Measurements from ENCODE around the gene PLA2G4F.
"Not testable (repeated sequence)": the region's sequence is repeated elsewhere in the genome, so short reads cannot be mapped to it uniquely, and the experiment has no call there.

Gene PLA2G4F

GRCh38 chr15:42093966-42094365 lies 62.5 kb downstream of the PLA2G4F start:
- DNase-seq: no peak

- no peak for DNase-seq
Observed at GRCh38 chr15:42092398-42093318, 63.8 kb downstream of the PLA2G4F start.

- DNase-seq: not testable (repeated sequence)
Observed at GRCh38 chr15:42091753-42092397, 64.6 kb downstream of the PLA2G4F start.

GRCh38 chr15:42090781-42091180 lies 65.7 kb downstream of the PLA2G4F start:
- DNase-seq: no peak

GRCh38 chr15:42090370-42090769 lies 66.1 kb downstream of the PLA2G4F start:
- no peak for DNase-seq

- no peak for DNase-seq
Observed at GRCh38 chr15:42089942-42090341, 66.5 kb downstream of the PLA2G4F start.
